Nephron (organoid): ENCODE measurements around the gene ZNF837.

ENCODE experiments used
- H3K27ac Mint-ChIP-seq, 3 experiments: 2 replicates each; pipeline ENCODE4 v1.8.0; 2020; ENCODE audit warnings: mixed read lengths in 3 of 3, mild to moderate bottlenecking in 2 of 3, moderate library complexity in 1 of 3
- H3K27me3 Mint-ChIP-seq: 2 replicates; pipeline ENCODE4 v1.8.0; 2021; ENCODE audit warnings: low read depth, mild to moderate bottlenecking, moderate library complexity, mixed read lengths
- H3K36me3 Mint-ChIP-seq: 2 replicates; pipeline ENCODE4 v1.8.0; 2020; ENCODE audit warnings: low read depth, mixed read lengths
- H3K4me1 Mint-ChIP-seq: 2 replicates; pipeline ENCODE4 v1.8.0; 2020; ENCODE audit warnings: mixed read lengths
- H3K4me3 Mint-ChIP-seq, 3 experiments: 2 replicates each; pipeline ENCODE4 v1.8.0; 2020; ENCODE audit warnings: mild to moderate bottlenecking in 3 of 3, mixed read lengths in 3 of 3, moderate library complexity in 2 of 3
- H3K9me3 Mint-ChIP-seq: 2 replicates; pipeline ENCODE4 v1.8.0; 2020; ENCODE audit warnings: mixed read lengths
- TF ChIP-seq, protein P1 (sequence below), 3 experiments: fragments of 200-600 bp; sonication (generic); IDR thresholded peaks; one replicate each; pipeline ENCODE4 v1.5.0; 2021; ENCODE audit warnings: antibody characterized with exemption in 3 of 3; ENCODE audit not compliant: unreplicated experiment in 3 of 3

Gene ZNF837

GRCh38 chr19:58380662-58381459 lies at the start of gene ZNF837:
Gene ZNF837, minus strand, starts transcription at chr19:58381030. Its CDS starts 11,698 bp downstream, at chr19:58369332.
- Mint-ChIP-seq H3K27ac (peak within 1 kb of the TSS; percentile 89 to 98 (median 94)), H3K4me3 (peak within 1 kb of the TSS; percentile 90 to 96 (median 91))

GRCh38 chr19:58429745-58430144 lies 48.9 kb upstream of the ZNF837 start:
- H3K4me1 Mint-ChIP-seq = no peaks in the 10 kb centered on the region
- no peak overlapping the region for H3K27ac Mint-ChIP-seq
- H3K27me3 Mint-ChIP-seq = no peaks in the 10 kb centered on the region
- H3K9me3 Mint-ChIP-seq = peaks cover 78% of the 10 kb centered on the region
- TF ChIP-seq, protein P1, sequence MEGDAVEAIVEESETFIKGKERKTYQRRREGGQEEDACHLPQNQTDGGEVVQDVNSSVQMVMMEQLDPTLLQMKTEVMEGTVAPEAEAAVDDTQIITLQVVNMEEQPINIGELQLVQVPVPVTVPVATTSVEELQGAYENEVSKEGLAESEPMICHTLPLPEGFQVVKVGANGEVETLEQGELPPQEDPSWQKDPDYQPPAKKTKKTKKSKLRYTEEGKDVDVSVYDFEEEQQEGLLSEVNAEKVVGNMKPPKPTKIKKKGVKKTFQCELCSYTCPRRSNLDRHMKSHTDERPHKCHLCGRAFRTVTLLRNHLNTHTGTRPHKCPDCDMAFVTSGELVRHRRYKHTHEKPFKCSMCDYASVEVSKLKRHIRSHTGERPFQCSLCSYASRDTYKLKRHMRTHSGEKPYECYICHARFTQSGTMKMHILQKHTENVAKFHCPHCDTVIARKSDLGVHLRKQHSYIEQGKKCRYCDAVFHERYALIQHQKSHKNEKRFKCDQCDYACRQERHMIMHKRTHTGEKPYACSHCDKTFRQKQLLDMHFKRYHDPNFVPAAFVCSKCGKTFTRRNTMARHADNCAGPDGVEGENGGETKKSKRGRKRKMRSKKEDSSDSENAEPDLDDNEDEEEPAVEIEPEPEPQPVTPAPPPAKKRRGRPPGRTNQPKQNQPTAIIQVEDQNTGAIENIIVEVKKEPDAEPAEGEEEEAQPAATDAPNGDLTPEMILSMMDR (IDR thresholded peaks at IDR 0.05; ENCODE audit: unreplicated experiment in 3 of 3) = no peak
- peaks cover 90% of the 10 kb centered on the region for H3K36me3 Mint-ChIP-seq
- no peak overlapping the region for H3K4me3 Mint-ChIP-seq

More at GRCh38 chr19:58380662-58381459, at the start of gene ZNF837:
- Mint-ChIP-seq H3K9me3 (no peaks in the 10 kb centered on the region), H3K4me1 (peaks cover 18% of the 10 kb centered on the region), H3K27me3 (no peaks in the 10 kb centered on the region), H3K36me3 (no peaks in the 10 kb centered on the region)
- TF ChIP-seq, protein P1 (IDR thresholded peaks at IDR 0.05; ENCODE audit: unreplicated experiment in 3 of 3) = no peak

DNA sequence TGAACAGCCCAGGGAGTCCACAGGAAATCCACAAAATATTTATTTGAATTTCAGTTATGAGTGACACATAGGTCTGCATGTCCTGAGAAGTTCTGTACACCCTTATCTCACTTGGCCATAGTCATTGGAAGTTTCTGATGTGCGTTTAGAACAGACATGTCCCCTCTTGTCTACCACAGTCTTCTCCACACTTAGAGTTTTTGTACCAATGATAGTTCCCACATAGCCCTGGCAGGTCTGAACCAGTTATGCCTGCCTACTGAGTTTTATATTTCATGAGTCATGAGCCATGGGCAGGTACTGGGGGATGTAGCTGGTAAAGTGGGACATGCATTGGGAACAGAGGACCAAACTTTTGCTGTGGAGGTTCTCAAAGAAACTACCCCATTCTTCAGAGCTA lies 47.8 kb upstream of the ZNF837 start:
- Mint-ChIP-seq H3K36me3 (peaks cover 89% of the 10 kb centered on the region), H3K27me3 (no peaks in the 10 kb centered on the region), H3K4me3 (no peak overlapping the region), H3K9me3 (peaks cover 74% of the 10 kb centered on the region), H3K4me1 (no peaks in the 10 kb centered on the region), H3K27ac (no peak overlapping the region)
- TF ChIP-seq, protein P1 (IDR thresholded peaks at IDR 0.05; ENCODE audit: unreplicated experiment in 3 of 3) = no peak

- H3K36me3 Mint-ChIP-seq = peaks cover 69% of the 10 kb centered on the region
- TF ChIP-seq, protein P1 (IDR thresholded peaks at IDR 0.05; ENCODE audit: unreplicated experiment in 3 of 3) = no peak
- H3K27ac Mint-ChIP-seq = no peak overlapping the region
These were observed 36.2 kb upstream of the ZNF837 start for GRCh38 chr19:58417071-58417470.

GRCh38 chr19:58416604-58417003 lies 35.8 kb upstream of the ZNF837 start:
- Mint-ChIP-seq H3K36me3 (peaks cover 66% of the 10 kb centered on the region), H3K27ac (no peak overlapping the region), H3K9me3 (peaks cover 19% of the 10 kb centered on the region), H3K4me1 (no peaks in the 10 kb centered on the region), H3K27me3 (no peaks in the 10 kb centered on the region), H3K4me3 (no peak overlapping the region)
- TF ChIP-seq, protein P1 (IDR thresholded peaks at IDR 0.05; ENCODE audit: unreplicated experiment in 3 of 3) = no peak

More at GRCh38 chr19:58417071-58417470, 36.2 kb upstream of the ZNF837 start:
- Mint-ChIP-seq H3K27me3 (no peaks in the 10 kb centered on the region), H3K4me3 (no peak overlapping the region), H3K9me3 (peaks cover 21% of the 10 kb centered on the region), H3K4me1 (no peaks in the 10 kb centered on the region)
